ENCODE measurements around the gene SFTPD. TPM values are rescaled to one million over a fixed set of nuclear protein-coding genes. Genes with fewer than 3 reads are reported as not detected.
"Not testable (repeated sequence)": the region's sequence is repeated elsewhere in the genome, so short reads cannot be mapped to it uniquely, and the experiment has no call there.

The SFTPD gene
- polyA plus RNA-seq (2013): 0.08 TPM

DNA sequence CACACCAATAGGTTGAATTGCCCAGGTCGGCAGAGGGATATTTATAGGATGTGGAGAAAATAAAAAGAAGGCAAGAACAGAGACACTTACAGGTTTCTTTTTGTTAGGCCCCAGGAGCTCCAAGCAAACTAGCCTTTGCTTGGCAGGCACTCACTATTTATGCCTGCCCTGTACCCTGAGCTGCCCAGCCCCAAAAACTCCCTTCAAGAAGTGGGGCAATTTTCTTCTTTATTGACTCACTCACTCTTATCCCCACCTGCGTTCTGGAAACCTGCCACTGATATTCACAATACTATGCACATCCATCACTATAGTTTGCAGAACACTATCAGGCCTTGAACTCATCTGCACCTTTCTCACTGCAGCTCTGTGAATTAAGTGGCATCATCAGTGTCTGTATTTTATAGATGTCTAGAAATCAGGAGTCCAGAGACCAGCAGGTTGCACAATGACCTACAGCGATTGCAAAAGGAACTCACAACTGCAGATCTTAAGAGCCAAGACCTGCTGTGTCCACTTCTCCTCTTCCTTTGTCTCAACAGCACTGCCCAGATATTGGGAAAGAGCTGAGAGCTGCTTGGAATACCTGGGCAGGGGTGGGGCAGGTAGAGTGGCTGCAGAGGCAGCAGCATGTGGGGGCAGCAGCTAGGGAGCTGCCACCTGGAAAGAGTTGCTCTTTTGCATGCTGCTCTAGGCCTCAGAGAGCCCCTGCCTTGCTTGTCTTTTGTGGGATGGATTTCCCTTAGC lies at the start of gene SFTPD:
SFTPD (minus strand) TSS at position 130 of the 747 bp plus-strand sequence. CDS start 2,446 bp downstream, outside the sequence.
- Histone ChIP-seq H3K4me3 (ENCODE audit: control insufficient read depth in 1 of 7, extremely low read depth in 1 of 7, insufficient read depth in 4 of 7, low read depth in 2 of 7, low read length in 6 of 7) (no peak within 1 kb of the TSS), H3K36me3 (ENCODE audit: control insufficient read depth in 4 of 4, insufficient read depth in 4 of 4, low read length in 3 of 4) (no peaks in the 10 kb centered on the region), H3K9me3 (ENCODE audit: control extremely low read depth in 1 of 5, control insufficient read depth in 4 of 5, insufficient read depth in 2 of 5, low read depth in 1 of 5, low read length in 4 of 5) (peaks cover 3 to 26% (median 16%) of the 10 kb centered on the region in 5 experiments), H3K27ac (ENCODE audit: insufficient read depth in 1 of 2, low read depth in 1 of 2, low read length in 2 of 2, poor library complexity in 1 of 2, severe bottlenecking in 2 of 2) (no peak within 1 kb of the TSS), H3K4me1 (ENCODE audit: control extremely low read depth in 1 of 4, control insufficient read depth in 4 of 4, insufficient read depth in 4 of 4, low read length in 3 of 4) (no peaks in the 10 kb centered on the region), H3K27me3 (replicated peaks in 2 of 5; ENCODE audit: control insufficient read depth in 4 of 5, insufficient read depth in 5 of 5, low read length in 4 of 5) (peaks cover 0 to 10% (median 0%) of the 10 kb centered on the region in 5 experiments)
- ChIA-PET POLR2A (no interaction called here), CTCF (interaction anchor here (1.0 kb wide), 1 partner anchor 20 kb away, joined by 3 read pairs; no protein-coding TSS in a partner anchor)
- 100% methylated on average over 2 of the region's 3 CpGs for WGBS (ENCODE audit: insufficient coverage)
- DNase-seq: no peak

DNA sequence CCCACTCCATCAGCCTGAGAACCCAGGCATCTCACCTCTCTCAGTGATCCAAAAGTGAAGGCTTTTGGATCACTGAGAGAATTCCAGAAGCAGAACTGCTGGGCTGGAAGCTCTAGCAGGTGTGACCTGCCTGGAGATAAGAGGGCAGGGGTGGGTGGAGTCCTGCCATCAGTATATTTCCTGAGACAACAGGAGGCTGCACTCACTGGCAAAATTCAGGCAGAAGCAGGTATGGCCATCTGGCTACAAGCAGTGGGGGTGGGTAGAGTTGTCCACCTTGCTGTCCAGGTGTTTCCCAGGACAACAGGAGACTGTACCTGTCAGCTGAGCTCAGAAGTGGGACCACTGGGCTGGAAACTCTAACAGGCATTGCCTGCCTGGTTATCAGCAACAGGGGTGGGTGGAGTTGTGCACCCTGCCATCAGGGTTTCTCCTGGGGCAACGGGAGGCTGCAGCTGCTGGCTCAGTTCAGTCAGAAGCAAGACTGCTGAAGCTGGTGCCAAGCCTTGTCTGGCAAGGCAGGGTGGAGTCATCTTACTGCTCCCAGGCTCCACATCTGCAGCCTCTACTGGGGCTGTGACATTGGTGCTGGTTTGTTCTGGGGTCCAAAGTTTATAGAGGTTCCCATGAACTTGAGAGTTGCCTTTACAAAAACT lies 47.2 kb upstream of the SFTPD start:
- ChIA-PET CTCF (interaction anchor here (1.1 kb wide), 1 partner anchor 14 kb away, joined by 5 read pairs; no protein-coding TSS in a partner anchor), POLR2A (no interaction called here)
- H3K4me1 ChIP-seq (ENCODE audit: control extremely low read depth in 1 of 4, control insufficient read depth in 4 of 4, insufficient read depth in 4 of 4, low read length in 3 of 4): no peaks in the 10 kb centered on the region

GRCh38 chr10:79994556-79994955 lies 45.7 kb upstream of the SFTPD start:
- no CpG with 5 or more reads among the region's 5 CpGs for WGBS (ENCODE audit: insufficient coverage)
- no peaks in the 10 kb centered on the region for H3K36me3 ChIP-seq (ENCODE audit: control insufficient read depth in 4 of 4, insufficient read depth in 4 of 4, low read length in 3 of 4)
- POLR2A ChIA-PET: no interaction called here

More for the DNA sequence above, 47.2 kb upstream of the SFTPD start:
- DNase-seq: no peak
- no peak overlapping the region for H3K27ac ChIP-seq (ENCODE audit: insufficient read depth in 1 of 2, low read depth in 1 of 2, low read length in 2 of 2, poor library complexity in 1 of 2, severe bottlenecking in 2 of 2)
- 75% methylated on average over 1 of the region's 1 CpG for WGBS (ENCODE audit: insufficient coverage)
- peaks cover 0 to 4% (median 0%) of the 10 kb centered on the region in 5 experiments for H3K9me3 ChIP-seq (ENCODE audit: control extremely low read depth in 1 of 5, control insufficient read depth in 4 of 5, insufficient read depth in 2 of 5, low read depth in 1 of 5, low read length in 4 of 5)
- H3K4me3 ChIP-seq (ENCODE audit: control insufficient read depth in 1 of 7, extremely low read depth in 1 of 7, insufficient read depth in 4 of 7, low read depth in 2 of 7, low read length in 6 of 7): no peak overlapping the region
- no peaks in the 10 kb centered on the region for H3K36me3 ChIP-seq (ENCODE audit: control insufficient read depth in 4 of 4, insufficient read depth in 4 of 4, low read length in 3 of 4)
- H3K27me3 ChIP-seq (replicated peaks in 2 of 5; ENCODE audit: control insufficient read depth in 4 of 5, insufficient read depth in 5 of 5, low read length in 4 of 5): peaks cover 0 to 7% (median 0%) of the 10 kb centered on the region in 5 experiments

DNA sequence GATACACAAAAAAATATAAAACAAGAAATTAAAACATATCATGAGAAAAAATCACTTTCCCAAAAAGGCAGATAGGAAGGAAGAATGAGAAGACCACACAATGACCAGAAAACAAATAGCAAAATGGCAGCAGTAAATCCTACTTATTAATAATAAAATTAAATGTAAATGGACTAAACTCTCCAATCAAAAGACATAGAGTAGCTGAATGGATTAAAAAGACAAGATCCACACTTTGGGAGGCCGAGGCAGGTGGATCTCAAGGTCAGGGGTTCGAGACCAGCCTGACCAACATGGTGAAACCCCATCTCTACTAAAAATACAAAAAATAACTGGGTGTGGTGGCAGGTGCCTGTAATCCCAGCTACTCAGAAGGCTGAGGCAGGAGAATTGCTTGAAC lies 39.3 kb upstream of the SFTPD start:
- H3K4me1 ChIP-seq (ENCODE audit: control extremely low read depth in 1 of 4, control insufficient read depth in 4 of 4, insufficient read depth in 4 of 4, low read length in 3 of 4); CTCF ChIA-PET; H3K36me3 ChIP-seq (ENCODE audit: control insufficient read depth in 4 of 4, insufficient read depth in 4 of 4, low read length in 3 of 4); H3K4me3 ChIP-seq (ENCODE audit: control insufficient read depth in 1 of 7, extremely low read depth in 1 of 7, insufficient read depth in 4 of 7, low read depth in 2 of 7, low read length in 6 of 7); POLR2A ChIA-PET; DNase-seq; H3K27ac ChIP-seq (ENCODE audit: insufficient read depth in 1 of 2, low read depth in 1 of 2, low read length in 2 of 2, poor library complexity in 1 of 2, severe bottlenecking in 2 of 2): not testable (repeated sequence)
- no CpG with 5 or more reads among the region's 2 CpGs for WGBS (ENCODE audit: insufficient coverage)
- peaks cover 0 to 17% (median 2%) of the 10 kb centered on the region in 5 experiments for H3K9me3 ChIP-seq (ENCODE audit: control extremely low read depth in 1 of 5, control insufficient read depth in 4 of 5, insufficient read depth in 2 of 5, low read depth in 1 of 5, low read length in 4 of 5)
- peaks cover 0 to 25% (median 6%) of the 10 kb centered on the region in 5 experiments for H3K27me3 ChIP-seq (replicated peaks in 2 of 5; ENCODE audit: control insufficient read depth in 4 of 5, insufficient read depth in 5 of 5, low read length in 4 of 5)

More at GRCh38 chr10:79994556-79994955, 45.7 kb upstream of the SFTPD start:
- CTCF ChIA-PET: no interaction called here
- H3K4me3 ChIP-seq (ENCODE audit: control insufficient read depth in 1 of 7, extremely low read depth in 1 of 7, insufficient read depth in 4 of 7, low read depth in 2 of 7, low read length in 6 of 7): no peak overlapping the region
- H3K9me3 ChIP-seq (ENCODE audit: control extremely low read depth in 1 of 5, control insufficient read depth in 4 of 5, insufficient read depth in 2 of 5, low read depth in 1 of 5, low read length in 4 of 5): peaks cover 0 to 13% (median 2%) of the 10 kb centered on the region in 5 experiments
- H3K27me3 ChIP-seq (replicated peaks in 2 of 5; ENCODE audit: control insufficient read depth in 4 of 5, insufficient read depth in 5 of 5, low read length in 4 of 5): peaks cover 0 to 7% (median 0%) of the 10 kb centered on the region in 5 experiments
- no peak overlapping the region for H3K27ac ChIP-seq (ENCODE audit: insufficient read depth in 1 of 2, low read depth in 1 of 2, low read length in 2 of 2, poor library complexity in 1 of 2, severe bottlenecking in 2 of 2)
- DNase-seq: no peak
- H3K4me1 ChIP-seq (ENCODE audit: control extremely low read depth in 1 of 4, control insufficient read depth in 4 of 4, insufficient read depth in 4 of 4, low read length in 3 of 4): no peaks in the 10 kb centered on the region

GRCh38 chr10:79986661-79987060 lies 37.8 kb upstream of the SFTPD start:
- 100% methylated on average over 1 of the region's 2 CpGs for WGBS (ENCODE audit: insufficient coverage)
- Histone ChIP-seq H3K9me3 (ENCODE audit: control extremely low read depth in 1 of 5, control insufficient read depth in 4 of 5, insufficient read depth in 2 of 5, low read depth in 1 of 5, low read length in 4 of 5) (peaks cover 0 to 17% (median 2%) of the 10 kb centered on the region in 5 experiments), H3K4me1 (ENCODE audit: control extremely low read depth in 1 of 4, control insufficient read depth in 4 of 4, insufficient read depth in 4 of 4, low read length in 3 of 4) (peaks cover 2 to 16% (median 12%) of the 10 kb centered on the region in 4 experiments), H3K27me3 (replicated peaks in 2 of 5; ENCODE audit: control insufficient read depth in 4 of 5, insufficient read depth in 5 of 5, low read length in 4 of 5) (peaks cover 0 to 36% (median 13%) of the 10 kb centered on the region in 5 experiments)
- CTCF ChIA-PET; POLR2A ChIA-PET; H3K36me3 ChIP-seq (ENCODE audit: control insufficient read depth in 4 of 4, insufficient read depth in 4 of 4, low read length in 3 of 4); H3K27ac ChIP-seq (ENCODE audit: insufficient read depth in 1 of 2, low read depth in 1 of 2, low read length in 2 of 2, poor library complexity in 1 of 2, severe bottlenecking in 2 of 2); DNase-seq; H3K4me3 ChIP-seq (ENCODE audit: control insufficient read depth in 1 of 7, extremely low read depth in 1 of 7, insufficient read depth in 4 of 7, low read depth in 2 of 7, low read length in 6 of 7): not testable (repeated sequence)

- ChIA-PET POLR2A (no interaction called here), CTCF (no interaction called here)
- Histone ChIP-seq H3K4me1 (ENCODE audit: control extremely low read depth in 1 of 4, control insufficient read depth in 4 of 4, insufficient read depth in 4 of 4, low read length in 3 of 4) (peaks cover 2 to 20% (median 17%) of the 10 kb centered on the region in 4 experiments), H3K36me3 (ENCODE audit: control insufficient read depth in 4 of 4, insufficient read depth in 4 of 4, low read length in 3 of 4) (no peaks in the 10 kb centered on the region), H3K4me3 (ENCODE audit: control insufficient read depth in 1 of 7, extremely low read depth in 1 of 7, insufficient read depth in 4 of 7, low read depth in 2 of 7, low read length in 6 of 7) (no peak overlapping the region), H3K9me3 (ENCODE audit: control extremely low read depth in 1 of 5, control insufficient read depth in 4 of 5, insufficient read depth in 2 of 5, low read depth in 1 of 5, low read length in 4 of 5) (peaks cover 0 to 10% (median 0%) of the 10 kb centered on the region in 5 experiments), H3K27me3 (replicated peaks in 2 of 5; ENCODE audit: control insufficient read depth in 4 of 5, insufficient read depth in 5 of 5, low read length in 4 of 5) (peaks cover 2 to 40% (median 18%) of the 10 kb centered on the region in 5 experiments), H3K27ac (ENCODE audit: insufficient read depth in 1 of 2, low read depth in 1 of 2, low read length in 2 of 2, poor library complexity in 1 of 2, severe bottlenecking in 2 of 2) (no peak overlapping the region)
- WGBS (ENCODE audit: insufficient coverage): 100% methylated on average over 2 of the region's 3 CpGs
- no peak for DNase-seq
Observed at GRCh38 chr10:79985481-79986072, 36.7 kb upstream of the SFTPD start.
